Keratinocyte (primary cell): ENCODE data around the gene TRMT61A. TPM values are rescaled to one million over a fixed set of nuclear protein-coding genes. Genes with fewer than 3 reads are reported as not detected.

Source experiments
- DNase-seq: peaks from one replicate; pipeline ENCODE4 v3.0.0-alpha.2; 2011; ENCODE audit warnings: low read depth, missing footprints, low spot score
- FAIRE-seq: peaks from 2 replicates; lab custom pipeline; 2011; peaks lifted over from hg19 to GRCh38; lab: Jason Lieb, UNC
- H2AFZ ChIP-seq: 2 replicates; pipeline ENCODE4 v1.6.0; 2012; ENCODE audit warnings: low read length, control low read depth, inconsistent platforms; ENCODE audit not compliant: control insufficient read depth
- H3K27ac ChIP-seq: 2 replicates; pipeline ENCODE4 v1.5.1; 2011; ENCODE audit warnings: low read length; ENCODE audit not compliant: control insufficient read depth, insufficient read depth
- H3K27me3 ChIP-seq: 3 replicates; pipeline ENCODE4 v1.6.0; 2011; ENCODE audit warnings: low read length; ENCODE audit not compliant: control insufficient read depth, insufficient read depth; ENCODE audit errors: extremely low read depth
- H3K36me3 ChIP-seq, 2 experiments: 2 replicates in 1 of 2; 3 replicates in 1 of 2; pipeline ENCODE4 v1.5.1; 2011; ENCODE audit warnings: low read length in 2 of 2, mild to moderate bottlenecking in 1 of 2; ENCODE audit not compliant: control insufficient read depth in 2 of 2, insufficient read depth in 2 of 2; ENCODE audit errors: extremely low read depth in 1 of 2
- H3K4me1 ChIP-seq: 3 replicates; pipeline ENCODE4 v1.5.1; 2011; ENCODE audit warnings: low read length; ENCODE audit not compliant: control insufficient read depth, insufficient read depth; ENCODE audit errors: extremely low read depth
- H3K4me2 ChIP-seq: 3 replicates; pipeline ENCODE4 v1.6.0; 2011; ENCODE audit warnings: low read depth, low read length; ENCODE audit not compliant: control insufficient read depth, insufficient read depth; ENCODE audit errors: extremely low read depth
- H3K4me3 ChIP-seq, 3 experiments: fragments of 200-600 bp in 1 of 3; sonication (generic) in 1 of 3; 2 replicates in 2 of 3; 3 replicates in 1 of 3; pipeline ENCODE4 v1.5.1; 2011 to 2016; ENCODE audit warnings: low read length in 3 of 3, mild to moderate bottlenecking in 3 of 3, control low read depth in 2 of 3, inconsistent platforms in 1 of 3, low read depth in 1 of 3, mixed read lengths in 1 of 3, mixed run types in 1 of 3, moderate library complexity in 1 of 3; ENCODE audit not compliant: control insufficient read depth in 2 of 3, insufficient read depth in 2 of 3; ENCODE audit errors: extremely low read depth in 1 of 3
- H3K79me2 ChIP-seq: 2 replicates; pipeline ENCODE4 v1.6.0; 2012; ENCODE audit warnings: low read length; ENCODE audit not compliant: control insufficient read depth, insufficient read depth
- H3K9ac ChIP-seq: 3 replicates; pipeline ENCODE4 v1.6.0; 2011; ENCODE audit warnings: low read length; ENCODE audit not compliant: control insufficient read depth, insufficient read depth; ENCODE audit errors: extremely low read depth
- H3K9me1 ChIP-seq: 3 replicates; pipeline ENCODE4 v1.6.0; 2011; ENCODE audit warnings: low read length; ENCODE audit not compliant: control insufficient read depth, insufficient read depth; ENCODE audit errors: extremely low read depth
- H3K9me3 ChIP-seq: 2 replicates; pipeline ENCODE4 v1.5.1; 2012; ENCODE audit warnings: low read depth, low read length; ENCODE audit not compliant: control insufficient read depth
- H4K20me1 ChIP-seq: 3 replicates; pipeline ENCODE4 v1.6.0; 2011; ENCODE audit warnings: low read length; ENCODE audit not compliant: control insufficient read depth, insufficient read depth; ENCODE audit errors: extremely low read depth
- CTCF ChIP-seq, 3 experiments: IDR thresholded peaks in 1 of 3; conservative IDR thresholded peaks in 1 of 3; optimal IDR thresholded peaks in 1 of 3; 2 replicates in 2 of 3; 3 replicates in 1 of 3; pipeline versions ENCODE3 to v1.5.1; 2011; ENCODE audit warnings: low read length in 3 of 3, mild to moderate bottlenecking in 3 of 3, moderate library complexity in 2 of 3, control low read depth in 1 of 3, inconsistent platforms in 1 of 3; ENCODE audit not compliant: insufficient read depth in 2 of 3; ENCODE audit errors: extremely low read depth in 1 of 3
- EZH2 ChIP-seq: IDR thresholded peaks from one replicate; pipeline ENCODE4 v1.6.1; 2012; ENCODE audit warnings: inconsistent platforms, mild to moderate bottlenecking, low read length, moderate library complexity
- dilution Hi-C: fragments of 300-500 bp; cut with MboI; formaldehyde crosslinking; loops from one replicate; pipeline ENCODE4 v1.7.0; 2020; ENCODE audit warnings: low sequenced_read_pairs; ENCODE audit not compliant: extremely low pct_ligation_motif_present
- polyA plus RNA-seq, 5 experiments: library from polyadenylated mRNA; depleted of rRNA in 3 of 5; stranded (reverse) in 3 of 5; stranded (forward) in 1 of 5; unstranded in 1 of 5; fragments of >200 nt; gene quantifications; 1 replicate in 1 of 5; 2 replicates in 3 of 5; 3 replicates in 1 of 5; pipeline versions ENCODE4 v1.2.1 to v1.2.3, GENCODE V29; 2011 to 2012; ENCODE audit warnings: missing spikeins in 2 of 5, low read depth in 1 of 5, low replicate concordance in 1 of 5

The TRMT61A gene
- polyA plus RNA-seq, 1 donor (not counting 4 experiments of a cell fraction or from before 2014, with no cell fraction given) = 4.4 TPM

DNA sequence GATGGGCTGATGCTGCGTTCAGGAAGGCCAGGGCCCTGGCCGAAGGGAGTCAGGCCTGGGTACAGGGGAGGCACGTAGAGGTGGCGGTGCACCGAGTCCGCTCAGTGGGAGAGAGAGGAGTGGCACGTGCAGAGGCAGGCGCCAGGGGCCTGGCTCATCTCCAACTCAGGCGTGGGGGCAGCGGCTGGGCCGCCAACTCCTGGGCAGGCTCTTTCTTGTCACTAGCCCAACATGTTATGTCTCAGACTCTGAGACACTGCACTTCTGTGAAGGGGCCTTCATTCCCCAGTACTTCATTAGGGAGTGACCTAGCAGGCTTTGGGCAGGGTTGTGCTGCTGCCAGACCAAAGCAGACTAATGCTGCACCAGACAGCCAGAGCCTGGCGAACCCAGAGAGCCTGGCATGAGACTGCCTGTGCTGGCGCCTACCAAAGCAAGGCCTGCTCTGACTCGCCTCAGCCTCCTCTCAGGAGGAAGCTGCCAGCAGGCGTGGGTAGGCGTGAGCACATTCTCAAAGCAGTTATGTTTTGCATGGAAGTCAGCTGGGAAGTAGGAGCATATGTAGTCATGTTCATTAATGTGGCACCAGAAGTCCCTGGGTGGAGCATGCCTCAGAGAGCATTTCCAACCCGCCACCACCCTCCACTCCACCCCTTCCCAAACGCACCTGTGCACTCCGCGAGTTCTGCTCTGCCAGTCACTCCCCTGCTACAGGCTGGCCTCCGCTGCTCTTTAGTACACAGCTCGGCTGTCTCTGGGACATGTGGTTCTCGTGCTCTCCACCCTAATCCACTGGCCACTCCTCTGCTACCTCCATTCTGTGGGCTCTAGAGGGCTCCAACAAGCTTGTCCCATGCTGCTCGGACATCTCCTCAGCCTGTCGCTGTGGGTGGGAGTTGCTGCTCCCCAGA, 16.0 kb upstream of the TRMT61A start:
- no peaks in the 10 kb centered on the region for H3K79me2 ChIP-seq
- DNase-seq (peak; percentile 77), FAIRE-seq (peak; percentile 98)
- peaks cover 4% of the 10 kb centered on the region for H3K9me1 ChIP-seq
- H3K9ac ChIP-seq = peak overlapping the region; percentile 69
- H3K36me3 ChIP-seq = peaks cover 20 to 30% of the 10 kb centered on the region in 2 experiments
- H3K4me3 ChIP-seq = peak overlapping the region in 2 of 3 experiments; percentile 22 to 34
- H4K20me1 ChIP-seq = peaks cover 5% of the 10 kb centered on the region
- H3K27ac ChIP-seq = peak overlapping the region; percentile 86
- H3K4me1 ChIP-seq = peaks cover 17% of the 10 kb centered on the region
- TF ChIP-seq EZH2 (no peak), CTCF (optimal IDR thresholded peaks at IDR 0.05 in 1 of 3, IDR thresholded peaks at IDR 0.05 in 1 of 3, conservative IDR thresholded peaks at IDR 0.05 in 1 of 3; ENCODE audit: extremely low read depth in 1 of 3, insufficient read depth in 2 of 3, low read length in 3 of 3) (no peak)
- H3K27me3 ChIP-seq = no peaks in the 10 kb centered on the region
- H3K9me3 ChIP-seq = no peaks in the 10 kb centered on the region
- H3K4me2 ChIP-seq = peak overlapping the region; percentile 75
- dilution Hi-C loops = no loop called here
- H2AFZ ChIP-seq = no peak overlapping the region

- Histone ChIP-seq H3K27ac (no peak overlapping the region), H4K20me1 (peaks cover 7% of the 10 kb centered on the region), H3K79me2 (no peaks in the 10 kb centered on the region), H3K27me3 (peaks cover 3% of the 10 kb centered on the region), H3K4me1 (peaks cover 33% of the 10 kb centered on the region), H3K9ac (no peak overlapping the region), H2AFZ (no peak overlapping the region), H3K9me3 (no peaks in the 10 kb centered on the region), H3K9me1 (peaks cover 4% of the 10 kb centered on the region), H3K4me3 (no peak overlapping the region), H3K4me2 (no peak overlapping the region), H3K36me3 (peaks cover 11 to 22% of the 10 kb centered on the region in 2 experiments)
- FAIRE-seq (no peak), DNase-seq (no peak)
- no peak for TF ChIP-seq EZH2
- no peak for TF ChIP-seq CTCF (optimal IDR thresholded peaks at IDR 0.05 in 1 of 3, IDR thresholded peaks at IDR 0.05 in 1 of 3, conservative IDR thresholded peaks at IDR 0.05 in 1 of 3; ENCODE audit: extremely low read depth in 1 of 3, insufficient read depth in 2 of 3, low read length in 3 of 3)
- dilution Hi-C loops = no loop called here
Observed at GRCh38 chr14:103514596-103515421, 14.2 kb upstream of the TRMT61A start.
